ENCODE measurements around the gene ATP6V0E2. TPM values are rescaled to one million over a fixed set of nuclear protein-coding genes. Genes with fewer than 3 reads are reported as not detected.

ATP6V0E2 gene
- 10 to 100 TPM in 1 of 2 donors, 1 to 10 TPM in 1; 6.3 to 58.2 TPM for total RNA-seq

DNA sequence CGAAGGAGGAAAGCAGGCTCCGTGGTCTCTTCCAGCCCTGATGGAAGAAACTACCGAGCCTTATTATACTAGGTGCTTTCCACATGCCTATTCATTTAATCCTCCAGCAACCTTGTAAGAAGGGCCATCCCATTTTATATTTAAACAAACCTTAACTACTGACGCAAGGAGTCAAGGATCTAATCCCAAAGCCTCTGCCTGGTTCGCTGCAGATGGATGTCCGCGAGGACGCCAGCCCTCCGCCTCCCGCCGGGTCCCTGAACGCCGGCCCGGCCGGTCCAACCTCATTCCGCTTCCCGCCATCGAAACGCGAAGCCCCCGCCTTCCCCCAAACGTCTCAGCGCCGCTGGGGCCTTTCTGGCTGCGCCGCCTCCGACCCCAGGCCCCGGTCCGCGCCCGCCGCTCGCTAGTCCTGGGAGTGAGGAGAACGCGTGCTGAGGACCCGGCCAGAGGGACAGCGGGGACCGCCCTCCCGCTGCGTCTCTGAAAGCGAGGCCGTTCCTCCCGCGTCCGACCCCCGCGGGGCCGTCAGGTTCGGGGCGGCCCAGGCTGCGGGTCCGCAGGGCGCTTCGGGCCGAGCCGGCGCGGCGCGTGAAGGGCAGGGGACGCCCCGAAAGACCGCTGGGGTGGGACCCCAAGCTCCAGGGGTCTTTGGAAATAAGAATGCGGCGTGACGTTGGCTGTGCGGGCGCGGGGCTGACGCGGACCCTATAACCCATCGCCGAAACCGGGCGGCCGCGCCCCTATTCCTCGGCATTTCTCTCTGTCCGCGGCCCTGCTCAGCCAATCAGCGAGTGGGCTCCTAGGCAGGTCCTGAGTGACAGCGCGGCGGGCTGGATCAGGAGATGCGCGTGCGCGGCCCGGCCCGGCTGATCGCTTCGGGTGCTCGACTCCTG, at the start of gene ATP6V0E2:
ATP6V0E2 (plus strand) TSS at position 896 of the 896 bp plus-strand sequence. CDS start 97 bp downstream, outside the sequence.
- peaks cover 5 to 16% of the 10 kb centered on the region in 2 donors for H3K4me1 ChIP-seq (ENCODE audit: control insufficient read depth in 1 of 2, low read depth in 2 of 2)
- no peaks in the 10 kb centered on the region for H3K36me3 ChIP-seq
- H3K27ac ChIP-seq = peak within 1 kb of the TSS; percentile 76 to 82
- no peak for TF ChIP-seq CTCF (IDR thresholded peaks at IDR 0.05)
- H3K27me3 ChIP-seq (replicated peaks; ENCODE audit: insufficient read depth) = no peaks in the 10 kb centered on the region
- peak; percentile 82 for DNase-seq (ENCODE audit: low spot score)
- peak within 1 kb of the TSS; percentile 94 for H3K4me3 ChIP-seq
- peak; percentile 81 for ATAC-seq (ENCODE audit: insufficient number of reproducible peaks, low FRiP score, low read depth)
- no peaks in the 10 kb centered on the region for H3K9me3 ChIP-seq

DNA sequence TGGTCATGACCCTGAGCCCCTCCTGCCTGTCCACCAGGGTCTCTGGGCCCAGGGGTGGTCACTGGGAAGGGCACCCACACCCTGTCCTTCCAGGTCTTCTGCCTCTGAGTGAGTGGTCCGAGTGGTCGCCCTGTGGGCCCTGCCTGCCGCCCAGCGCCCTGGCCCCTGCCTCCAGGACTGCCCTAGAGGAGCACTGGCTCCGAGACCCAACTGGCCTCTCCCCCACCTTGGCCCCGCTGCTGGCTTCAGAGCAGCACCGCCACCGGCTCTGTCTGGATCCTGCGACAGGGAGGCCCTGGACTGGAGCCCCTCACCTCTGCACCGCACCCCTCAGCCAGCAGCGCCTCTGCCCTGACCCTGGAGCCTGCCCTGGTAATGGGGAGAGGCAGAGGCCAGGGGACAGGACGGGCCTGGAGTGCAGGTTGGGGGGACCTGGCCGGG, 49.4 kb upstream of the ATP6V0E2 start:
- Histone ChIP-seq H3K4me3 (no peak overlapping the region), H3K9me3 (no peaks in the 10 kb centered on the region), H3K4me1 (ENCODE audit: control insufficient read depth in 1 of 2, low read depth in 2 of 2) (no peaks in the 10 kb centered on the region), H3K27me3 (replicated peaks; ENCODE audit: insufficient read depth) (no peaks in the 10 kb centered on the region), H3K27ac (no peak overlapping the region), H3K36me3 (no peaks in the 10 kb centered on the region)
- no peak for DNase-seq (ENCODE audit: low spot score)
- no peak for TF ChIP-seq CTCF (IDR thresholded peaks at IDR 0.05)
- no peak for ATAC-seq (ENCODE audit: insufficient number of reproducible peaks, low FRiP score, low read depth)

DNA sequence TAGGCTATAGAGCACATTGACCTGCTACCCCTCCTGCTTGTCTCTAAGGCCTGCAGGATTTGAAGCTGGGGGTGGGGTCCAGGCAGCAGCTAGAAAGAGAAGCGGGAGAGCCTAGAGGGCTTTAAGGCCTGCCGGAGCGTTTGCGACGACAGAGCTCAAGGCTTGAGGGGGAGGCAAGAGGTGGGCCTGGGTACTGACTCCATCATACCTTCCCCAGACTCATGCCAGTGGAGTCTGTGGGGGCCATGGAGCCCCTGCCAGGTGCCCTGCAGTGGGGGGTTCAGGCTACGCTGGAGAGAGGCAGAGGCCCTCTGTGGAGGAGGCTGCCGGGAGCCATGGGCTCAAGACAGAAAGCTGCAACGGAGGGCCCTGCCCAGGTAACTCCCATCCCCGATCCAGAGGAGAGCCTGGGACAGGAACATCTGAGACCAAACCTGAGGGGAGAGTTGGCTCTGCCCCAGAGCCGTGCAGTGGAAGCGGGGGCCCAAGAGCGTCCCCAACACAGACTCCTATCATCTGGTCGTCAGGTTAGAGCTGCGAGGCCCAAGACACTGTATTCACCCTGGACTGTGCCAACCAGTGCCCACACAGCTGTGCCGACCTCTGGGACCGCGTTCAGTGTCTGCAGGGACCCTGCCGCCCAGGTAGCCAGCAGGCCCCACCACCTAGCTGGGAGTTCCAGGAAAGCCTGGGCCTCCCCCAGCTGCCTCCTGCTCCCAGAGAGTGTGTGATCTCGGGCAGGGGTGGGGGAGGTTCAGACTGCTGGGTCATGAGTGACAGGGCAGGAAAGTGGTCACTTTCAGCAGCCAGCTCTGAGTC, 48.8 kb upstream of the ATP6V0E2 start:
- no peaks in the 10 kb centered on the region for H3K36me3 ChIP-seq
- no peak overlapping the region for H3K27ac ChIP-seq
- no peak overlapping the region for H3K4me3 ChIP-seq
- DNase-seq (ENCODE audit: low spot score) = no peak
- H3K27me3 ChIP-seq (replicated peaks; ENCODE audit: insufficient read depth) = no peaks in the 10 kb centered on the region
- ATAC-seq (ENCODE audit: insufficient number of reproducible peaks, low FRiP score, low read depth) = no peak
- H3K9me3 ChIP-seq = no peaks in the 10 kb centered on the region
- no peaks in the 10 kb centered on the region for H3K4me1 ChIP-seq (ENCODE audit: control insufficient read depth in 1 of 2, low read depth in 2 of 2)
- TF ChIP-seq CTCF (IDR thresholded peaks at IDR 0.05) = no peak

GRCh38 chr7:149825567-149826343, 48.0 kb upstream of the ATP6V0E2 start:
- H3K27me3 ChIP-seq (replicated peaks; ENCODE audit: insufficient read depth) = no peaks in the 10 kb centered on the region
- H3K4me3 ChIP-seq = no peak overlapping the region
- no peaks in the 10 kb centered on the region for H3K36me3 ChIP-seq
- no peaks in the 10 kb centered on the region for H3K4me1 ChIP-seq (ENCODE audit: control insufficient read depth in 1 of 2, low read depth in 2 of 2)
- H3K9me3 ChIP-seq = no peaks in the 10 kb centered on the region
- no peak for DNase-seq (ENCODE audit: low spot score)
- no peak overlapping the region for H3K27ac ChIP-seq
- no peak for ATAC-seq (ENCODE audit: insufficient number of reproducible peaks, low FRiP score, low read depth)
- TF ChIP-seq CTCF (IDR thresholded peaks at IDR 0.05) = no peak
